Thyroid gland (tissue), 4 donors: ENCODE data around the gene ARMC5.
"Not testable (repeated sequence)": the region's sequence is repeated elsewhere in the genome, so short reads cannot be mapped to it uniquely, and the experiment has no call there.

Source experiments
- POLR2A ChIP-seq, 2 donors: fragments of 450-650 bp; IDR thresholded peaks; one replicate each; pipeline ENCODE4 v1.6.1; 2017; ENCODE audit warnings: antibody characterized with exemption in 2 of 2, mild to moderate bottlenecking in 2 of 2, moderate library complexity in 1 of 2
- TF ChIP-seq, protein P1 (sequence below), 6 experiments: fragments of 200-600 bp in 3 of 6; fragments of 450-650 bp in 3 of 6; sonication (generic) in 3 of 6; IDR thresholded peaks; one replicate each; pipeline ENCODE4 v1.5.1; 2016 to 2019; ENCODE audit warnings: antibody characterized with exemption in 6 of 6, mild to moderate bottlenecking in 2 of 6, inconsistent platforms in 1 of 6, moderate library complexity in 1 of 6

DNA sequence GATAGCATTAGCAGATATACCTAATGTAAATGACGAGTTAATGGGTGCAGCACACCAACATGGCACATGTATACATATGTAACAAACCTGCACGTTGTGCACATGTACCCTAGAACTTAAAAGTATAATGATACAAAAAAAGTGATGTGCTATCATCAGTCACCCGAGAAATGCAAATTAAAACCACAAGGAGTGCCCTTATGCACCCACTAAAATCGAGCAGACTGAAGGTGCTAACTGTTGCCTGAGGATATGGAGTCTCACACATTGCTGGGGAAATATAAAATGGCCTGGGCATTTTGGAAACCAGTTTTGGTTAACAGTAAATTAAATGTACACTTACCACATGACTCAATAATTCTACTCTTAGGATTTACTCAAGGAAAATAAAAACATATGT is 20.3 kb upstream of the ARMC5 start:
- TF ChIP-seq, protein P1, sequence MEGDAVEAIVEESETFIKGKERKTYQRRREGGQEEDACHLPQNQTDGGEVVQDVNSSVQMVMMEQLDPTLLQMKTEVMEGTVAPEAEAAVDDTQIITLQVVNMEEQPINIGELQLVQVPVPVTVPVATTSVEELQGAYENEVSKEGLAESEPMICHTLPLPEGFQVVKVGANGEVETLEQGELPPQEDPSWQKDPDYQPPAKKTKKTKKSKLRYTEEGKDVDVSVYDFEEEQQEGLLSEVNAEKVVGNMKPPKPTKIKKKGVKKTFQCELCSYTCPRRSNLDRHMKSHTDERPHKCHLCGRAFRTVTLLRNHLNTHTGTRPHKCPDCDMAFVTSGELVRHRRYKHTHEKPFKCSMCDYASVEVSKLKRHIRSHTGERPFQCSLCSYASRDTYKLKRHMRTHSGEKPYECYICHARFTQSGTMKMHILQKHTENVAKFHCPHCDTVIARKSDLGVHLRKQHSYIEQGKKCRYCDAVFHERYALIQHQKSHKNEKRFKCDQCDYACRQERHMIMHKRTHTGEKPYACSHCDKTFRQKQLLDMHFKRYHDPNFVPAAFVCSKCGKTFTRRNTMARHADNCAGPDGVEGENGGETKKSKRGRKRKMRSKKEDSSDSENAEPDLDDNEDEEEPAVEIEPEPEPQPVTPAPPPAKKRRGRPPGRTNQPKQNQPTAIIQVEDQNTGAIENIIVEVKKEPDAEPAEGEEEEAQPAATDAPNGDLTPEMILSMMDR (IDR thresholded peaks at IDR 0.05), result not testable (repeated sequence)
- TF ChIP-seq POLR2A (IDR thresholded peaks at IDR 0.05), result not testable (repeated sequence)
